Adrenal gland (tissue), 5 donors: Measurements from ENCODE around the gene CHN2.

ENCODE experiments used
- CTCF ChIP-seq, 6 experiments: fragments of 450-650 bp in 4 of 6; fragments of 200-600 bp in 2 of 6; sonication (generic) in 1 of 6; IDR thresholded peaks; 1 replicate in 5 of 6; 2 replicates in 1 of 6; pipeline versions ENCODE4 v1.5.1 to v1.8.0; 2016 to 2021; ENCODE audit warnings: antibody characterized with exemption in 6 of 6, mild to moderate bottlenecking in 2 of 6, moderate library complexity in 1 of 6
- POLR2A ChIP-seq, 2 donors: fragments of 450-650 bp; IDR thresholded peaks; one replicate each; pipeline ENCODE4 v1.6.1; 2017; ENCODE audit warnings: antibody characterized with exemption in 2 of 2, mild to moderate bottlenecking in 2 of 2, moderate library complexity in 1 of 2
- donor health status: DM: no; HTN: no; CAD: no.

- TF ChIP-seq CTCF (IDR thresholded peaks at IDR 0.05): no peak
- TF ChIP-seq POLR2A (IDR thresholded peaks at IDR 0.05): no peak
Measured at GRCh38 chr7:29332875-29333855, 138.6 kb downstream of the CHN2 start.
